Measurements from ENCODE around the gene GRIK1.

Gene GRIK1

DNA sequence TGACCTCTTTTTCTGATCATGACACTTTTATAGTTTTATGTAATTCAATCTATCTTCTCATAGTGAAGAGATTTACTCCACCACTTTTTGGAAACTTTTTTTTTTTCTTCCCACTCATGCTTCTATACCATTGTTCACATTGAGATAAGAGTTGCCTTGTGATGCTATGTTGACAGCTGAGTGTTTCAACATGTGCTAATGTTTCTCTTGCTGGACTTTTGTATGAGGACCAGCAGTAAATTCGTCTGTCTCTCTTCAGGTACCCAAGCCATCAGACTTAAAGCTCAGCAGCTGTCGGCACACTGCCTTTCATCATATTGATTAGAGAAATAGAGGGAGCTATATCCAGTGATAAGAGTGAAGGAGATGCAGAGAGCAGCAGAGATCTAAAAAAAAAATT is 227.0 kb downstream of the GRIK1 start:
- no peak for FAIRE-seq

DNA sequence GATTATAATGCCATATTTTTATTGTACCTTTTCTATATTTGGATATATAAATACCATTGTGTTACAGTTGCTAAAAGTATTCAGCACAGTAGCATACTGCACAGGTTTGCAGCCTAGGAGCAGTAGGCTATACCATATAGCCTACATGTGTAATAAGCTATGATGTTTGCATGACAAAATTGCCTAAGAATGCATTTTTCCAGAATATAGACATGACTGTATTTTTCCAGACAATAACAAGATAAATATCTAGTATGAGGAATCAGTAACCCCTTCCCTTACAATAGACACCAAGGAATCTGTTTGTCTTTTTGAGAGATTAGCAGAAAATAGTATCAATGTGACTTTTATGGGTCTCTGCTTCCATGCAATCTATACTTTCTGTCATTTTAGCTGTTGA is 228.6 kb downstream of the GRIK1 start:
- FAIRE-seq: no peak

DNA sequence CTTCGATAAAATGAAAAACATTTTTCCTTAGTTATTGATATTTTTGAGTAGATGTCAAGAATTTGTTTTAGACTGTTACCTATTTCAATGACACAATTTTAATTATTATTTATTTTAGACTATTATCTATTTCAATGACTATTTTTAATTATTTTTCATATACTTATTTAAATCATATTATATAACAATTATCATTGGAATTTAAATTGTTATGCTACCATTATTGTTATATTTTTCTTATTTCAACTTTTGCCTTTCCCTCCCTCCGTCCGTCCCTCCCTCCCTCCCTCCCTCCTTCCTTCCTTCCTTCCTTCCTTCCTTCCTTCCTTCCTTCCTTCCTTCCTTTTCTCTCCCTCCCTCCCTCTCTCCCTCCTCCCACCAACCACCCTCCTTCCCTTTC is 229.3 kb downstream of the GRIK1 start:
- FAIRE-seq: peak; percentile 28

DNA sequence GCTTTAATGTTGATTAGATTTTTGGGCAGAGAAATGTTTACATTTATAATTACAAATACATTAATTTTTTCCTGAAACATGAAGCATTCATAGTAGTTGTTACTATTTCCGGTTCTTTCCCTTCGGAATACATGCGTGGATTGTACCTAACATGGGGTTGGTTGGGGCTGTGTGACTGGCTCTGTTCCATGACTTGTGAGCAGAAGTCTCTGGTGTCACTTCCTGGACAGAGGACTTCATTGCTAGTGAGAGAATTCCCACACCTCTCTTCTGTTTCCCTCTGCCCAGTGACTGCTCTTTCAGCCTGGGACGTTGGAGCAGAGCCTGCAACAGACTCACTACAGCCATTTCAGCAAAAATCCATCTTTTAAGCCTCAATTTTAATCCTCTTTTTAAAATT is 231.4 kb downstream of the GRIK1 start:
- no peak for FAIRE-seq

DNA sequence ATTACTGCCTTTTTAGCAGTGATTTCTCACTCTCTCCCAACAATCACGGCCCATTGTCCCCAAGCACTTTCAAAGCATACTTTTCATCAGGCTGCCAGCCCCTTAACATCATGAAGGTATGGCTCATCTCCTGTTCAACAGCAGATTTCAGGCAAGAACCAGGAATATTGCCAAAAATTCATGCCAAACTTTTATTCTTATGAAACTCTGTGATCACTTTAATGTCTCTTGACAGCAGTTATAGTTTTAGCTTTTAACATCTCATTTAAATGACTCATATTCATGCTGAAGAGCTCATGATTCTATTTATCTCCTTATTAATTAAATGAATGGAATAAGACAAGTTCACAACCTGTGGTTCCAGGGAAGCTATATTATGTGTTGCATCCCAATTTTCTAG is 235.1 kb downstream of the GRIK1 start:
- FAIRE-seq: no peak

DNA sequence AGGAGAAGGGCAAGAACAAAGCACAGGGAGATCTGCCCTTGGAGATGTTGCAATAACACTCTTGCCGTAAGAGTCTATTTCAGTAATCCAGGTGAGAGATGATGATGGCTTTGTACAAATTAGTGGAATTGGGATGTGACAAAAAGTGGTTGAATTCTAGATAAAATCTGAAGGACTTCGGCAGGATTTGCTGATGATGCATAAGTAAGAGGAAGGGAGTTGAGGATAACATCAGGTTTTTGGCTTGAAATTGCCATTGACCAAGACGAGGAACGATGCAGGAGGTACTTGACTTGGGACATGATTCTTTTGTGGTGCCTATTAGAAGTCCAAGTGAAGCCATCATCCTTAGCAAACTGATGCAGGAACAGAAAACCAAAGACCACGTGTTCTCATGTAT is 238.1 kb downstream of the GRIK1 start:
- FAIRE-seq: no peak

DNA sequence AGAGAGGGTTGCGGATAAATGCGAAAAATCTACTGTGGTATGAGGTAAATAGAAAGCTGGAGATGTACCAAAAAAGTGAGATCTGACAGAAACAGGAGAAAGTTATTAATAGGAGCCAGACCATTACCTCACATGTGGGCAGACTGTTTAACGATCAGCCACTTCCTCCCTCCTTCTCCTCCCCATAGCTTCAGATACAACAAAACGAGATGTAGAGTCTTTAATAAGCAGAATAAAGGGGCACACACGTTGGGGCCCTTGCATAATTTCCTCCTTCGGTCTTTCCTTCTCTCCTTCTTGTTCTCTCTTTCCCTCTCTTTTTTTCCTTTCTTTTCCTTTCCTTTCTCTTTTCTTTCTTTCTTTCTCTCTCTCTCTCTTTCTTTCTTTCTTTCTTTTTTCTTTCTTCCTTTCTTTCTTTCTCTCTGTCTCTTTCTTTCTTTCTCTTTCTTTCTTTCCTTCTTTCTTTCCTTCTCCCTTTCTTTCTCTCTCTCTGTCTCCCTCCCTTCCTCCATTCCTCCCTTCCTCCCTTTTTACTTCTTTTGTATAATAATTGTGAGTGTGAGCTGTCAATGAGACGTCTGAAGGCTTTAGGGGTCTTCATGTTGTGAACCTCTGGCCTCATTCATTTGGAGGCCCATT is 242.1 kb downstream of the GRIK1 start:
- no peak for FAIRE-seq

DNA sequence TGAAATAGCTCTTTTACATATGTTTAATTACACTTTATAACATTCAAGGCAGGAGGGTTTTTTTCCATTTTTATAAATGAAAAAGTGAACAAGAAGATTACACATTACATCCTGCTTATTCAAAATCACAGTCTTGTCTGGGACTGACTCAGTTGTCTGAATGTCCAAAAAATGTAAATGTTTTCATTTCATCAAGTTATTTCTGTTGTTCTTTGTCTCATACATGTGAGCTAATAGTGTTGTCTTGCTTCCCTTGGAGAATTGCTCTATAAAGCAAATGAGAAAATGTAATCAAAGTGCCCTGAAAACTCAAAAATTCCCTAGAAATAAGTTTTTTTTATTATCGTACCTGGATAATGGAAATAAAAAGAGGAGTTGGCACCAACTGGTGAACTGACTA is 242.9 kb downstream of the GRIK1 start:
- FAIRE-seq: no peak

DNA sequence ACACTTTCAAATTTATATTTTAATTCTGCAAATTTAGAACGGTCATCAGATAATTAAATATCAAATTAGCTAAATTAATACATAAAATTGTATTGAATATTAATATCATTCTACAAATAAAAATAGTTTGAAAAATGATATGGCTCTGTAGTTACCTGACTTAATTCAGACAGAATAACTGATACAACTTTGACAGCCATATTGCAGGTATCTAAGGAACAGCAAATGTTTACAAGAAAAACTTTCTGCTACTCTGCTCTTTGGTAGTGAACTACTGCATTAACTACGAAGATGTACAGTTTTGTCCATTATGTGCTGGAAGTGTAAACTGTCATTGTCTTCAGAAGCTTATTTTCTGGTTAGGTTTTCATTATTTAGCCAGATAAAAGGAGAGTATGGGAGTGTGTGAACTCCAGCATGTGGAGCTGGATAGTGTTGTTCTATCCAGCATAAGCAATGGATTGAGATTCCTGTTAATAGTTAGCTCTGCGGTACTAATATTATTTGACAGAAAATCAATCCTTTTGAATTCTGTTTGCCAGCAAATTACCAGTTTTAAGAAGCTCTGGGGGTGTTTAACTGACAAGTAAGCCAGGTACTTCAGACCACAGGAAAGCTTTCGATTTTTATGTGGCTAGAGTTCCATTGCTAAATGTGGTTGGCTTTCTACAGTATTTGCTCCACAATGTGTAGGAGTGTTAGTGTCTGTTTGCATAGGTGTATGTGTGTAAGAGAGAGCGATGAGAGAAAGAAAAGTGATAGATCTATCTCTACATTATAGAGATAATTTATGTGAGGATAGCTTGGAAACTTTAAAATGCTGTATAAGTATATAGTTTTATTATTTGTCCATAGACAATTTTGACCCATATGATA is 247.9 kb downstream of the GRIK1 start:
- no peak for FAIRE-seq

DNA sequence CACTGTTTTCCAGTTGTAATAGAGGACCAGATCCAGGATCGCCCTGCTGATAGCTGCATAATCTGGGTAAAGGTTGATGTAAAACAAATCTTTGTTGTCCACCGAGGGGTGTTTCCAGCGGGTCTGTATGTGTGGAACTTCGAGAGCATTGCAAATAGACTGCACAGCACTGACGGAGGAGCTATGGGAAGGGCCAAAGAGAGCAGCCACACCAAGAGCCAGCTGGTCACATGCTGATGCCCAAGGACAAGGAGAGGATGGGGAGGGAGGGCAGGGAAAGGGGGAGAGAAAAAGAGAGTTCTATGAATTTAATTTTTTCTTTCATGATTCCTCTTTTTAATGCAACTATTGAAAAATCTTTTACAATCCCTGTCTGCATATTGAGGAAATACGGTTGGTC is 250.0 kb downstream of the GRIK1 start:
- FAIRE-seq: no peak

DNA sequence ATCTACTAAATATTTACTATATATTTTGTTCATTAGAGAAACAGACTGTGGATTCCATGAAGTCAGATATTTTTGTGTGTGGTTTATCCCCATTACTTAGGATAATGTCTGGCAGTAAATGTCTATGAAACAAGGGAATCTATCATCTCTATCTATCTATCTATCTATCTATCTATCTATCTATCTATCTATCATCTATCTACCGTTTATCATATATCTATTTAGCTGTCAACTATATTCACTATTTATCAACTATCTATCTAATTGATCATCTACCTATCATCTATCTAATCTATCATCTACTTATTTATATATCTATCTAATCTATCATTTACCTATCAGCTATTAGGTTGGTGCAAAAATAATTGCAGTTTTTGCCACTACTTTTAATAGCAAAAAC is 255.7 kb downstream of the GRIK1 start:
- FAIRE-seq: no peak

DNA sequence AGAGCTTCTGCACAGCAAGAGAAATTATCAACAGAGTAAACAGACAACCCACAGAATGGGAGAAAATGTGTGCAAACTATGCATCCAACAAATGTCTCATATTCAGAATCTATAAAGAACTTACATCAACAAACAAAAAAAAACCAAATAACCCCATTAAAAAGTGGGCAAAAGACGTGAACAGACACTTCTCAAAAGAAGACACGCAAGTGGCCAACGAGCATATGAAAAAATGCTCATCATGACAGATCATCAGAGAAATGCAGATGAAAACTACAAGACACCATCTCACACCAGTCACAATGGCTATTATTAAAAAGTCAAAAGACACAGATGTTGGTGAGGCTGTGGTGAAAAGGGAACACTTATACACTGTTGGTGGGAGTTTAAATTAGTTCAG is 257.0 kb downstream of the GRIK1 start:
- FAIRE-seq: no peak

DNA sequence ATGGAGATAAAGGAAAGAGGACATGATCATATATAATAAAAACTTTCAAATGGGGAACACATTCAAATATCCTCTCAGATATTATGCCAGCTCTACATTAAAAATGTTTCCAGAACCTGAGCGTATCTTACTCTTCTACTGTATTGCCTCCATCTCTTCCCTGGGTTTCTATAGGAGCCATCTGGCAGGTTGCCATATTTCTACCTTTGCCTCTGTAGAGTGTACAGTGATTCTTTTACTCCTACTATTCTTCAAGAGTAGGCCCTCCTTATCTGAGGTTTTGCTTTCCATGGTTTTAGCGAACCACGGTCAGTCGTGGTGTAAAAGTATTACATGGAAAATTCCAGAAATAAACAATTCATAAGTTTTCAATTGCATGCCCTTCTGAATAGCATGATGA is 259.5 kb downstream of the GRIK1 start:
- no peak for FAIRE-seq

DNA sequence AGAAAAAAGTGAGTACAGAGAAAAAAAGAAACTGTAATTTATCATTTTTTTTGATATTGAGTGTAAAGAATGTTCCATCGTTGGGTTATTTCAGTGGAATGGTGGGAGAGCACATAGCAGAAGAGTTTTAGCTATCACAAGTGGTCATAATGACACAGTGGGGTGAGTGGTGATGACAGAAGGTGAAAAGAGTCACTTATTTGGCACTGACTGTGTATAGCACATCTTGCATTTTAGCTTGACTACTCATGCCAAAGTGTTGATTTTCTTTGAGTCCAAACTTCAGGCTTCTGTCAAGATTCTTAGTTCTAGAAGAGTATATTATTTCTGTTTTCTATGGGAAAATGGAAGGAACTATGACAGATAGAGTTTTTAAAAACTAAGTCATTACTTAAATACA is 261.2 kb downstream of the GRIK1 start:
- FAIRE-seq: no peak

DNA sequence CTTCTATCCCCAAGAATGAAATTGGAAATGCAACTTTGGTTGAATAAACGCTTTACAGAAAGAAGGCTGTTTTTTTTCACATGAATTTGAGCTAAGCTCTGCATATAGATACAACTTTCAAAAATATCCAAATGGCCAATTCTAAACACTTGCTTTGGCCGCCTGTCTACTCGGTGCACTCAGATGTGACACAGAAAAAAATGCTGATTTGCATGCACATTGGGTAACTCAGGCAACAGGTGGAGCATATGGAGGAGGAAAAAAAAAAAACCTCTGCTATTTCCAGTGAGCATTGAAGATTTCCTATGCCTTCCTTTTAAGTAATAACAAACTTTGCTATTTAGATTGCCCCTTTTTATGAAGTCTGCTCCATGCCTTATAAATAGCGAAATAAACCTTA is 262.5 kb downstream of the GRIK1 start:
- no peak for FAIRE-seq

DNA sequence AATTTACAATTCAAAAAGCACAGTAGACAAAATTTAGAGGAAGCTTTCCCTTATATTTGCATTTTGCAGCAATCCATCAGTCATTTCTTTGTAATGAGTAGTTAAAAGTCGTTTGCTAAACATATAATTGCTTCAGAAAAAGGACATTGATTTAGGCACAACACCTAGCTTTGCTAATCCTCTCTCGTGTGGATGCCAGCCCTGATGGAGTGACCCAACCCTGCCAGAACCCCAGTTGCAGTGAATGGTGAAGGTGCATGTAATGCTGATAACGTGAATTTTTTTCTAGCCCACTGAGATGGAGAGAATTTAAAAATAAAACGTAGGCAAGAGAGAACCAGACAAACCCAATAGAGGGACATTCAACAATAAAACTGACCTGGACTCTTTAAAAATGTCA is 263.4 kb downstream of the GRIK1 start:
- FAIRE-seq: no peak

DNA sequence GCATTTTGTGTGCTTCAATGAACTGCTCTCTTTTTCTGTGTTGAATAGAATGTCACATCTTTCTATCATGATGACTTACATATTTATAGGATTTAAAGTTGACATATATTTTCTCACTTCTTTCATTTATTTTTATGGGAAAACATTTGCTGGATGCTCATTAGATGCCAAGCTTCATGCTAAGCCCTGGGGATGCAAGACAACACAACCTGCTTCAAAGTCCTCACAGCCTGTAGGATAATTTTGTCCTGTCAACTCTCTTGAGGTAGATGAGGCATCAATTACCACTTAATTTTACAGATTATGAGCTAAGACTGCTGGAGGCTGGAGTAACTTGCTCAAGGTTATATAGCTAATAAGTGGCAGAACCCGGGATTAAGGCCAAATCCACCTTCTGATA is 264.3 kb downstream of the GRIK1 start:
- no peak for FAIRE-seq

DNA sequence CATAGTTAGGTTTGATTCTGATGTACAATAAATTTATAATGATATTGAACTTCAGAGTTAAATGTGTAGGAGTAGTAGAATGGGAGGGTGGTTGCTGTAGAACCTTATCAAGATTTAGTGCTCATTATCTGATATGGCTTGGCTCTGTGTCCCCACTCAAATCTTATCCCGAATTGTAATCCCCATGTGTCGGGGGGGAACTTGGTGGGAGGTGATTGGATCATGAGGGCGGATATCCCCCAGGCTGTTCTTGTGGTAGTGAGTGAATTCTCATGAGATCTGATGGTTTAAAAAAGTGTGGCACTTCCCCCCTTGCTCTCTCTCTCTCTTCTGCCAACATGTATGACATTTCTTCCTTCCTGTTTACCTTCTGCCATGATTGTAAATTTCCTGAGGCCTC is 265.5 kb downstream of the GRIK1 start:
- FAIRE-seq: no peak

DNA sequence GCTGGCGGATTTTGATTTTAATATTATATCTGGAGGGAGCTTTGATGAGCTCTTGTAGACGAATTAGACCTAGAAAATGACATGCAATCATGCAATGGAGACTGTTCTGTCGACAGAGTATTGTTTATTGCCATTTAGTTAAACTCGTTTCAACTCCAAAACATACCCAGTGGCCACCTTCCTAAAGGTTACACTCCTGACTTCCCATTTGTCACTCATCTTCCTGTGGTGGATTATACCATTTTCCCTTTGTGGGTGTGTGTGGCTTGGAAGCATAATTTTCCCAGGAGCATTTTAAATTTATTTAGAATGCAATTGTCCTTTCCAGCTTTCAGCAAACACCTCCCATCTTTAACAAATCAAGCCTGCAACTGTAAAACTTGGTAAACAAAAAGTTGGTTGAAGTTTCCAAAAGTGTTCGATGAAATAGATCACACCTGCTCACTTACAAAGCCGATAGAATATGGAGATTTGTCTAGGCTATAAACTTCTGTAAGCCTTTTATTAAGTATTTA is 266.6 kb downstream of the GRIK1 start:
- no peak for FAIRE-seq

DNA sequence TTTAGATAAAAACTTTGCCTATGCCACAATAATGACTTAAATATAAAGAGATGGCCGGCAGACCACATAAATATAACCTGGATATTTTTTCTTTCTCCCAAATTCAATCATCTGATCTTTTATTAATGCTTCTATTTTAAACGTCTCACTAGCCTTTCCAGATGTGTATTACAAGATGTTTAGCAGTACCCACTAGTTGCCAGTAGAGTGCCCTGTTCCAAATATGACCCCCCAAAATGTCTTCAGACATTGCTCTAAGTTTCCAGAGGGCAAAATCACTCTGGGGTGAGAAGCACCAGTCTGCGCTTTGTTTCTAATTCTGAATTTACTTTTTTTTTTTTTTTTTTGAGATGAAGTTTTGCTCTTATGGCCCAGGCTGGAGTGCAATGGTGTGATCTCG is 268.1 kb downstream of the GRIK1 start:
- no peak for FAIRE-seq

DNA sequence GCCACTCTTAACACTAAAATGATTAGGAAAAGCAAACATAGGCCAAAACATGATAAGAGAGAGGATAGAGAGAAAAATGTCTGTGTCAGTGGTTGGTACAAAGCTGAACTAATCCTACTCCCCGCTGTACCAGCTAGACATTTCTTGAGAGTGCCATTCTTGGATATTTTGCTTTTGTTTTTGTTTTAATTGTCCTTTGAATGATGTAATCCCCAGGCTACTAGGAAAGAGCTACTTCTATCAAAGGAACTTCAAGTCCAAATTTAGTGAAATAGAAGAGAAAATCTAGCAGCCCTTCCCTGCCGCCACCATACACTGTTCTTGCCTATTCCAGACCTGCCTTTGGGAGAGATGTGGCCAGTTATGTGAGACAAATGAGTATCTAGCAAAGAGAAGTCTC is 269.6 kb downstream of the GRIK1 start:
- FAIRE-seq: no peak

DNA sequence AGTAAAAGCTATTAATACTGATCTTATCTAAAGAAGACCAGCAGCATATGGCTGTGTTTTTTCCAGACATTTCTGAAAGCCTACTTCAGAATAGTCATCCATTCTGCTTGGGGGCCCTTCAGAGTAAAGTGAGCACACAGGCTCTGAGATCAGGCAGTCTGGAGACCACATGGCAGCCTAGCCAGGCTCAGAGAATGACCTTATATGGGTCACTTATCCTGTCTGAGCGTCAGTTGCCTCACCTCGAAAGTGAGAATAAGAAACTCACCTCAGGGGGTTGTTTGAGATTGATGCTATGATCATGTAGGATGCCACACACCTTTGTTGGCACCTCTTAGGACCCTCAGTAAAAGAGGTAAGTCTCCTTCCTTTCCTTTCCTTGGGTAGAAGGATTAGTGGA is 270.4 kb downstream of the GRIK1 start:
- no peak for FAIRE-seq

DNA sequence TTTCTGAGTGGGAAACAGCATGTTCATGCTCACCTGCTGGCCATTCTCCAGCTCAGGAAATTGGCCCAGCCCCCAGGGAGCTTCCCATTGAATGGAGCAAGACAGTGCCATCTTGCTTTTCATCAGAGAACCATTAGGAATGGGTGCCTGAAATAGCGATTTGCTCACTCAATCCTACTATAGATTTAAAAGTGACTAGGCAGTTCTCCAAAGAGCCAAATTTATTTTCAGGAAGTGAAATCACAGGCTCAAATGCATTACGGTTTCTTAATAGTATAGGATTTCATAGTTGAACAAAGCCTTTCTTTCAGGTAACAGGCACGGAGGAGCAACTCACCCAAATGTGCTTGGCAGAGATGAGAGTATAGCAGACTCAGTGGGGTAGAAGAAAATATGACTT is 272.1 kb downstream of the GRIK1 start:
- FAIRE-seq: no peak

DNA sequence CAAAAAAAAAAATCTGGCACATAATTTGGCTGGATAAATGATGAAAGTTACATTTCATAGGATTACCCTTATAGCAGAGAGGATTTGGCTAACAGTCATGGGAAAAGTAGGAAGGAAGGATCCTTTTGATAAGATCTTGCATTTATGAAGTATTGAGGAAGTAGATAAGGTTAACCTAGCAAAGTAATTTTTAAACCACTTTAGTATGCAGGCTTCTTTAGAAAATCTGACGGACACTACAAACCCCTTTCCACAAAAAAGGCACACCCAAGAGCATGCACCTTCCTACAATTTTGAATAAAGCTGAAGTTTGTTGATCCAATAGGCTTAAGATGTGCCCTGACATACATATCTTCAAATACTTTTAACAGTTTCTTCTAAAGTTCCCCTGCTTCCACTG is 275.2 kb downstream of the GRIK1 start:
- no peak for FAIRE-seq
